ENCODE data around the gene SPRED2.

DNA sequence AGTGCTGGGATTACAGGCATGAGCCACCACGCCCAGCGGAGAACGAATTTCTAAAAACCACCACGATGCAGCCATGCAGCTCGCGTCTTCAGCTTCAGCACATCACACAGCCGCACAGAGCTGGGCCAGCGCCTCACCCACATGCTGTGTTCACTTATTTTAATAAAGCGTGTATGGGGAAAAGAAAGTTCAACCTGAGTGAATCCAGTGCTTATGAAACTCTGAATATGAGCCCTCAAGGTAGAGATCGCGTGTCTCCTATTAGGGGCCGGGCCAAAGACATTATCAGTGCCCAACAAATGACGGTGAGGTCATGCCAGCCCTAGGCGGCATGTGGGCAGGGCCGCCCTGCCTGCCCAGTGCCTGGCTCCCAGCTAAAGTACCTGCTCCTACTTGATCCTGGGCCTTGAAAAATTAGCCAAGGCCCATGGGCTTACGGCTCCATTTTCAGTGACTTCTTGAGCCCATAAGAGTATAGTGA, 44.3 kb downstream of the SPRED2 start:
- TF ChIP-seq POLR2AphosphoS5 (IDR thresholded peaks at IDR 0.05; ENCODE audit: low read depth, low read length) (no peak), TAF1 (IDR thresholded peaks at IDR 0.05; ENCODE audit: borderline replicate concordance, insufficient read depth, low read length) (no peak), SIN3A (IDR thresholded peaks at IDR 0.05; ENCODE audit: borderline replicate concordance, insufficient read depth, low read length) (no peak)
- TF ChIP-seq, protein P1, sequence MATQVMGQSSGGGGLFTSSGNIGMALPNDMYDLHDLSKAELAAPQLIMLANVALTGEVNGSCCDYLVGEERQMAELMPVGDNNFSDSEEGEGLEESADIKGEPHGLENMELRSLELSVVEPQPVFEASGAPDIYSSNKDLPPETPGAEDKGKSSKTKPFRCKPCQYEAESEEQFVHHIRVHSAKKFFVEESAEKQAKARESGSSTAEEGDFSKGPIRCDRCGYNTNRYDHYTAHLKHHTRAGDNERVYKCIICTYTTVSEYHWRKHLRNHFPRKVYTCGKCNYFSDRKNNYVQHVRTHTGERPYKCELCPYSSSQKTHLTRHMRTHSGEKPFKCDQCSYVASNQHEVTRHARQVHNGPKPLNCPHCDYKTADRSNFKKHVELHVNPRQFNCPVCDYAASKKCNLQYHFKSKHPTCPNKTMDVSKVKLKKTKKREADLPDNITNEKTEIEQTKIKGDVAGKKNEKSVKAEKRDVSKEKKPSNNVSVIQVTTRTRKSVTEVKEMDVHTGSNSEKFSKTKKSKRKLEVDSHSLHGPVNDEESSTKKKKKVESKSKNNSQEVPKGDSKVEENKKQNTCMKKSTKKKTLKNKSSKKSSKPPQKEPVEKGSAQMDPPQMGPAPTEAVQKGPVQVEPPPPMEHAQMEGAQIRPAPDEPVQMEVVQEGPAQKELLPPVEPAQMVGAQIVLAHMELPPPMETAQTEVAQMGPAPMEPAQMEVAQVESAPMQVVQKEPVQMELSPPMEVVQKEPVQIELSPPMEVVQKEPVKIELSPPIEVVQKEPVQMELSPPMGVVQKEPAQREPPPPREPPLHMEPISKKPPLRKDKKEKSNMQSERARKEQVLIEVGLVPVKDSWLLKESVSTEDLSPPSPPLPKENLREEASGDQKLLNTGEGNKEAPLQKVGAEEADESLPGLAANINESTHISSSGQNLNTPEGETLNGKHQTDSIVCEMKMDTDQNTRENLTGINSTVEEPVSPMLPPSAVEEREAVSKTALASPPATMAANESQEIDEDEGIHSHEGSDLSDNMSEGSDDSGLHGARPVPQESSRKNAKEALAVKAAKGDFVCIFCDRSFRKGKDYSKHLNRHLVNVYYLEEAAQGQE (IDR thresholded peaks at IDR 0.05; ENCODE audit: insufficient read depth in 1 of 2, low read depth in 2 of 2, low read length in 2 of 2) = no peak

All from PFSK-1 (cell line).